ENCODE measurements around the gene PTEN.
"Not testable (repeated sequence)": the region's sequence is repeated elsewhere in the genome, so short reads cannot be mapped to it uniquely, and the experiment has no call there.

Gene PTEN

GRCh38 chr10:87896216-87896615 lies 32.8 kb downstream of the PTEN start:
- intact Hi-C loops (cut with DNase I): no loop called here
- DNase-seq: no peak

GRCh38 chr10:87897957-87898356 lies 34.5 kb downstream of the PTEN start:
- DNase-seq; intact Hi-C loops (cut with DNase I): not testable (repeated sequence)

DNA sequence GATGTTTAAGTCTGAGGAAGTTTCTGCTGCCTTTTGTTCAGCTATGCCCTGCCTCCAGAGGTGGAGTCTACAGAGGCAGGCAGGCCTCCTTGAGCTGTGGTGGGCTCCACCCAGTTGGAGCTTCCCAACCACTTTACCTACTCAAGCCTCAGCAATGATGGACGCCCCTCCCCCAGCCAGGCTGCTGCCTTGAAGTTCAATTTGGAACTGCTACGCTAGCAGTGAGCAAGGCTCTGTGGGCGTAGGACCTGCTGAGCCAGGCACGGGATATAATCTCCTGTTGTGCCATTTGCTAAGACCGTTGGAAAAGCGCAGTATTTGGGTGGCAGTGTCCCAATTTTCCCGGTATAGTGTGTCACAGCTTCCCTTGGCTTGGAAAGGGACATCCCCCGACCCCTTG lies 40.0 kb downstream of the PTEN start:
- intact Hi-C loops (cut with DNase I); DNase-seq: not testable (repeated sequence)

- DNase-seq: no peak
- intact Hi-C loops (cut with DNase I): no loop called here
These were observed 49.9 kb downstream of the PTEN start for GRCh38 chr10:87913156-87913921.

GRCh38 chr10:87915406-87915805 lies 52.0 kb downstream of the PTEN start:
- intact Hi-C loops (cut with DNase I): no loop called here
- DNase-seq: no peak

DNA sequence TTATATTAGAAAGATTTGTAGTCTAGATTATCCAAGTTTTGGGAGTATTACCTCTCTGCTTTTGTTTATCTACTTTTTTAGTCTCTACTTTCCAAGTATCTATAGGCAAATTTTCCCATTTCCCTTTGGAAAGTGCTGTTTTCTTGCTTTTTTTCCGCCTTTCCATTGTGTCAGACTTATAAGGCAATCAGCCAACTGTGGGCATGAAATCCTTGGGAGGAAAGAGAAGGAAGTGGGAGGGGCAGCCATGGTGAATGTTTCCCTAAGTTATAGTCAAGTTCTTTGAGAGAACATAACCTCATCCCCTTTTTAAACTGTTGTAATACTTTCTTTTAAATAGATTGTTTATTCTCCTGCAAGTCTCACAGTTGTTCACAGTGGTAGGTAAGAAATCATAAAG lies 52.6 kb downstream of the PTEN start:
- intact Hi-C loops (cut with DNase I): no loop called here

GRCh38 chr10:87916515-87916914 lies 53.1 kb downstream of the PTEN start:
- intact Hi-C loops (cut with DNase I): no loop called here
- no peak for DNase-seq

More for the DNA sequence above, 52.6 kb downstream of the PTEN start:
- no peak for DNase-seq

GRCh38 chr10:87918254-87918859 lies 54.9 kb downstream of the PTEN start:
- no peak for DNase-seq
- intact Hi-C loops (cut with DNase I): no loop called here

GRCh38 chr10:87920538-87920937 lies 57.1 kb downstream of the PTEN start:
- intact Hi-C loops (cut with DNase I): no loop called here
- DNase-seq: no peak

- DNase-seq: no peak
- intact Hi-C loops (cut with DNase I): no loop called here
These were observed 58.7 kb downstream of the PTEN start for GRCh38 chr10:87921931-87922688.

GRCh38 chr10:87923233-87923632 lies 59.8 kb downstream of the PTEN start:
- intact Hi-C loops (cut with DNase I): no loop called here
- DNase-seq: no peak

- no peak for DNase-seq
- intact Hi-C loops (cut with DNase I): no loop called here
These were observed 62.1 kb downstream of the PTEN start for GRCh38 chr10:87925570-87925969.

- no peak for DNase-seq
- intact Hi-C loops (cut with DNase I): no loop called here
These were observed 63.7 kb downstream of the PTEN start for GRCh38 chr10:87927091-87927490.

DNA sequence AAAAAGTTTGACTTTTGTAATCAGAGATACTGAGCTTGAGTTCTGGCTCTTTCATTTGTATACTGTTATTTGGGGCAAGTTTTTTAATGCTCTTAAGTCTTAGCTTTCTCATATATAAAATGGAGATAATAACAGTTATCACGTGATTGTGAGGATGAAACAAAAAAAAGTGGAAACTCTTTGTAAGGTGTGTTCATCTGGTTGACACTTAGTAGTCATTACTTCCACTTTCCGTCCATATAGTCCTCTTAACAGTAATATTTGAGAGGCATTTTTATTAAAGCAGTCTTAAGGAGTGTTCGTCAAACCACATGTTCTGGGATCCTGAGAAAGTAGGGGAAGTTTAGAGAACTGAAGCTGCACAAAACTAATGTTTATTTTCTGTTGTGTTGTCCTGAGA lies 65.6 kb downstream of the PTEN start:
- no peak for DNase-seq
- intact Hi-C loops (cut with DNase I): no loop called here

DNA sequence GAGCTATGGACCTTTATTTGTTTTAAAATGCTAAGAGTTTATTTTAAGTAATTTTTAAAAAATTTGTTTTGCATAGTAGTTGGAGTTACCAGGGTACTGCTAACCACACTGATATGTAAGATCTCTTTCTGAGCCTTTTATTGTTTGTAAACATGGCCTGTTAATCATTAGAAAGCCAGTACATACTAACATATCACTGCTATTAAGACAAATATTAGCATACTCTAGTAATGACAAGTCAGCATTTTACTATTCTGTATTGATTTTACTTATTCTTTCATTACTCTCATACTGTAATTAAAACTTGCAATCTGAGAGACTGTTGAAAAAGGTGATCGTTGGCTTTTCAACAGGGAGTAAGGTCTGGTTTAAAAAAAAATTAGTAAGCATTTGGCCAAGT lies 66.7 kb downstream of the PTEN start:
- intact Hi-C loops (cut with DNase I): no loop called here
- DNase-seq: no peak

DNA sequence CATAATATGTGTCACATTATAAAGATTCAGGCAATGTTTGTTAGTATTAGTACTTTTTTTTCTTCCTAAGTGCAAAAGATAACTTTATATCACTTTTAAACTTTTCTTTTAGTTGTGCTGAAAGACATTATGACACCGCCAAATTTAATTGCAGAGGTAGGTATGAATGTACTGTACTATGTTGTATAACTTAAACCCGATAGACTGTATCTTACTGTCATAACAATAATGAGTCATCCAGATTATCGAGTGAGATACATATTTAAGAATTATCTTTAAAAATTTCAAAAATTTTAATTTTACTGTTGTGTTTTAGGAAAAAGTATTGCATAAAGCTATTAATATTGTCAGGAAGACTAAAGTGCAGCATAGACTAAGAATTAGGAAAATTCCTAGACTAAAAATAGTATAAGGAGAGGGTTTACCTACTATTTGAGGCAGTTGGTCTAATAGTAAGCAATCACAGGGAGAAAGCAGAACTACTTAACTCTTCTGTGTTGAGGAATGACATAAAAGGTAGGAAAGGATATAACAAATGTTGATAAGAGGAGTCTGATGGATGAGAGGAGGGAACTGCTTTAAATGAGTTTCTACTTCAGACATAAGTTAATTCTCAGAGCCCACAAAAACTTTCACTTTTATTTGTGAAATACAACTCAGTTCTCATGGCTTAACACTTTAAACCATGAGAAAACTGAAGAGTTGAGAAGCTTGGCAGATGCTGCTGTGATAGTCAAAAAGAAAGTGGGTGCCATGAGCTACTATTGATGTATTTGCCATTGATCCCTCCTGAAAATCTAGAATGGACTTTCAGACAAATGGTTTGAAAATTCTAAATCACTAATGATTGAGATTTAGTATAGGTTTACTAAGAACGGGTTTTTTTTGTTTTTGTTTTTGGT lies 67.8 kb downstream of the PTEN start:
- intact Hi-C loops (cut with DNase I): no loop called here
- DNase-seq: no peak

GRCh38 chr10:87931836-87932230 lies 68.4 kb downstream of the PTEN start:
- intact Hi-C loops (cut with DNase I): no loop called here
- DNase-seq: no peak

DNA sequence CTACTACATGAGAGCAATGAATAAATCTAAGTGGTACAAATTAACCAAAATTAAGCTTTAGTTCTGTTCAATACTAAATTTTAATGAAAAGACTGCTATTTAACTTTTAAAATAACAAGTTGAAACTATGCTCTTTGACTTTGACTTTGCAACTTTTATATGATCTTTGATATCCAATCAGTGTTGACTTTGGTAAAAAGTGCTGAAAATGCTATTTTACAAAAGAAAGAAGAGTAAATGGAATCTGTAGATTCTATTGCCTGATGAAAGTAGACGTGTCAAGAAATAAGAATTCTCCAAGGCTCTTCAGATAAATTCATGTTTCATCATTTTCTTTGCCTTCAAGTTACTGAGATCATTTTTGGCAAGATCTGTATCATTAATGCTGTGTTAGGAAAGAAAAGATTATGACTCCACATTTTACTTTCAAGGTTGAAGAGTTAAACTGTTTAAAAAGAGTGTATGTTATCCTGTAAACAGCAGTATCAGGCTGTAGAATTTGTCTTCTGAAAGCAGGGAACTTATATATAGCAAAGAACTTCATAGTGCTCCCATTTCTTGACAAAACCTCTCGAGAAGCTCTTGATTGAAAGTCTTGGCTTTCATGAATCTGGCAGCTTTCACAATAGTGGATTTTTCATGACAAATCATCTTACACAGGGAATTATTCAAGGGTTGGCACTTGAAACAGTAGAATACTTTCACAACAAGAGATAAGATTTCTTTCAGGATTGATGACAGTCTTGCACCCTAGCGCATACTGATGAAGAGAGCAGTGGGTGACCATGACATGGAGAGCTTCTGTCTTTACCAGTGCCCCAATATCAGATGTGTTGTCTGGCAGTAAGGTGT lies 72.1 kb downstream of the PTEN start:
- intact Hi-C loops (cut with DNase I): no loop called here
- DNase-seq: no peak
